K562 (cell line): ENCODE results near the gene AGR2. TPM values are rescaled to one million over a fixed set of nuclear protein-coding genes. Genes with fewer than 3 reads are reported as not detected.

Source experiments
- BRD4 ChIP-seq: fragments of 200-600 bp; sonication (generic); IDR thresholded peaks from 2 replicates; pipeline ENCODE4 v1.6.1; 2017; ENCODE audit warnings: inconsistent platforms
- C11orf30 ChIP-seq: fragments of 450-650 bp; IDR thresholded peaks from 2 replicates; pipeline ENCODE4 v1.6.1; 2016; ENCODE audit warnings: low read depth, mild to moderate bottlenecking
- CBFA2T3 ChIP-seq: fragments of 450-650 bp; IDR thresholded peaks from 2 replicates; pipeline ENCODE4 v1.6.1; 2017
- CBX2 ChIP-seq: fragments of 200-600 bp; sonication (generic); IDR thresholded peaks from one replicate; pipeline ENCODE4 v1.6.1; 2012; ENCODE audit warnings: mild to moderate bottlenecking, low read length, inconsistent platforms; ENCODE audit not compliant: insufficient read depth, poor library complexity, severe bottlenecking
- ESRRB ChIP-seq: fragments of 250-450 bp; sonication (Bioruptor Pico); IDR thresholded peaks from 2 replicates; pipeline ENCODE4 v1.5.0; 2020; ENCODE audit warnings: mild to moderate bottlenecking, moderate library complexity, borderline replicate concordance
- FOXA3 ChIP-seq, 2 experiments: fragments of 450-650 bp in 1 of 2; sonication (generic) in 1 of 2; formaldehyde crosslinking; IDR thresholded peaks in 1 of 2; conservative IDR thresholded peaks in 1 of 2; 2 replicates each; pipeline versions ENCODE4 v1.4.0 to v1.8.0; 2020 to 2022; ENCODE audit warnings: mild to moderate bottlenecking in 2 of 2, missing genetic modification reagents in 1 of 2
- KLF16 ChIP-seq: IDR thresholded peaks from 2 replicates; pipeline ENCODE4 v1.6.1; 2016; ENCODE audit warnings: antibody characterized with exemption
- MYBL2 ChIP-seq, 2 experiments: fragments of 450-650 bp in 1 of 2; sonication (generic) in 1 of 2; formaldehyde crosslinking in 1 of 2; IDR thresholded peaks; 2 replicates each; pipeline versions ENCODE4 v1.6.1 to v1.8.1; 2017 to 2022; ENCODE audit warnings: borderline replicate concordance in 1 of 2, inconsistent platforms in 1 of 2, low read depth in 1 of 2, mild to moderate bottlenecking in 1 of 2, missing genetic modification reagents in 1 of 2, moderate library complexity in 1 of 2
- NFIC ChIP-seq: fragments of 450-650 bp; IDR thresholded peaks from 2 replicates; pipeline ENCODE4 v1.6.1; 2017; ENCODE audit warnings: mild to moderate bottlenecking, inconsistent platforms
- POLR2A ChIP-seq: fragments of 450-650 bp; conservative IDR thresholded peaks from 2 replicates; pipeline ENCODE4 v1.6.1; 2016
- PTBP1 ChIP-seq: fragments of 200-400 bp; formaldehyde crosslinking; IDR thresholded peaks from 2 replicates; pipeline ENCODE4 v1.6.1; 2017; ENCODE audit warnings: low read depth, low read length
- SAFB ChIP-seq: fragments of 200-400 bp; formaldehyde crosslinking; IDR thresholded peaks from 2 replicates; pipeline ENCODE4 v1.6.1; 2017; ENCODE audit warnings: low read depth, low read length, borderline replicate concordance
- SNIP1 ChIP-seq: fragments of 450-650 bp; IDR thresholded peaks from 2 replicates; pipeline ENCODE4 v1.7.1; 2017; ENCODE audit warnings: low read depth, mild to moderate bottlenecking
- TFAM ChIP-seq: fragments of 250-450 bp; sonication (Bioruptor Pico); conservative IDR thresholded peaks from 2 replicates; pipeline ENCODE4 v1.5.0; 2021; ENCODE audit warnings: mild to moderate bottlenecking, moderate library complexity
- TOE1 ChIP-seq, 2 experiments: fragments of 450-650 bp in 1 of 2; sonication (generic) in 1 of 2; formaldehyde crosslinking in 1 of 2; IDR thresholded peaks; 2 replicates each; pipeline versions ENCODE4 v1.7.1 to v1.8.0; 2016 to 2022; ENCODE audit warnings: borderline replicate concordance in 2 of 2, mild to moderate bottlenecking in 2 of 2, antibody characterized with exemption in 1 of 2, inconsistent platforms in 1 of 2, low read depth in 1 of 2, missing genetic modification reagents in 1 of 2, moderate library complexity in 1 of 2
- ZKSCAN8 ChIP-seq: fragments of 200-800 bp; sonication (Bioruptor generic); IDR thresholded peaks from 2 replicates; pipeline ENCODE4 v1.6.1; 2016; ENCODE audit warnings: missing genetic modification characterization, missing compliant biosample characterization
- ZNF197 ChIP-seq: fragments of 200-800 bp; sonication (Bioruptor generic); IDR thresholded peaks from 2 replicates; pipeline ENCODE4 v1.6.1; 2016; ENCODE audit warnings: low read depth, missing genetic modification characterization, missing compliant biosample characterization
- ZNF408 ChIP-seq: fragments of 250-450 bp; sonication (Bioruptor Pico); IDR thresholded peaks from 2 replicates; pipeline ENCODE4 v1.4.0; 2020; ENCODE audit warnings: low read depth, mild to moderate bottlenecking, moderate library complexity
- polyA plus RNA-seq, 8 experiments: library from polyadenylated mRNA; depleted of rRNA in 4 of 8; stranded (reverse) in 5 of 8; unstranded in 3 of 8; fragments of >200 nt; fragmentation: Nextera tagmentation in 2 of 8; fragmentation: Illumina TruSeq in 1 of 8; extraction: Ambion mirVana in 2 of 8; extraction: Trizol in 1 of 8; gene quantifications; 2 replicates each; pipeline versions ENCODE4 v1.2.1 to v1.2.3, GENCODE V29; 2011 to 2014; ENCODE audit warnings: inconsistent platforms in 1 of 8, missing spikeins in 1 of 8
- total RNA-seq, 7 experiments: library from RNA; depleted of rRNA in 6 of 7; stranded (reverse); fragments of >200 nt in 6 of 7; fragmentation: Illumina TruSeq in 2 of 7; extraction: Trizol in 2 of 7; gene quantifications; 2 replicates each; pipeline versions ENCODE4 v1.2.1 to v1.2.3, GENCODE V29; 2011 to 2021; ENCODE audit warnings: low replicate concordance in 1 of 7
- TF ChIP-seq, protein P1 (sequence below): fragments of 450-650 bp; formaldehyde crosslinking; IDR thresholded peaks from 2 replicates; pipeline ENCODE4 v1.4.0; 2022; ENCODE audit warnings: mild to moderate bottlenecking, moderate library complexity
- TF ChIP-seq, protein P2 (sequence below): fragments of 450-650 bp; IDR thresholded peaks from 2 replicates; pipeline ENCODE4 v1.6.1; 2016; ENCODE audit warnings: low read depth, mild to moderate bottlenecking, moderate library complexity
- TF ChIP-seq, protein P3 (sequence below): fragments of 450-650 bp; IDR thresholded peaks from 2 replicates; pipeline ENCODE4 v1.6.1; 2018; ENCODE audit not compliant: partially characterized antibody

Gene AGR2
- total and polyA plus RNA-seq, 9 of the 15 experiments (the other 6 are each of a cell fraction or from before 2014, with no cell fraction given) = 0.66 TPM; not detected in 8

DNA sequence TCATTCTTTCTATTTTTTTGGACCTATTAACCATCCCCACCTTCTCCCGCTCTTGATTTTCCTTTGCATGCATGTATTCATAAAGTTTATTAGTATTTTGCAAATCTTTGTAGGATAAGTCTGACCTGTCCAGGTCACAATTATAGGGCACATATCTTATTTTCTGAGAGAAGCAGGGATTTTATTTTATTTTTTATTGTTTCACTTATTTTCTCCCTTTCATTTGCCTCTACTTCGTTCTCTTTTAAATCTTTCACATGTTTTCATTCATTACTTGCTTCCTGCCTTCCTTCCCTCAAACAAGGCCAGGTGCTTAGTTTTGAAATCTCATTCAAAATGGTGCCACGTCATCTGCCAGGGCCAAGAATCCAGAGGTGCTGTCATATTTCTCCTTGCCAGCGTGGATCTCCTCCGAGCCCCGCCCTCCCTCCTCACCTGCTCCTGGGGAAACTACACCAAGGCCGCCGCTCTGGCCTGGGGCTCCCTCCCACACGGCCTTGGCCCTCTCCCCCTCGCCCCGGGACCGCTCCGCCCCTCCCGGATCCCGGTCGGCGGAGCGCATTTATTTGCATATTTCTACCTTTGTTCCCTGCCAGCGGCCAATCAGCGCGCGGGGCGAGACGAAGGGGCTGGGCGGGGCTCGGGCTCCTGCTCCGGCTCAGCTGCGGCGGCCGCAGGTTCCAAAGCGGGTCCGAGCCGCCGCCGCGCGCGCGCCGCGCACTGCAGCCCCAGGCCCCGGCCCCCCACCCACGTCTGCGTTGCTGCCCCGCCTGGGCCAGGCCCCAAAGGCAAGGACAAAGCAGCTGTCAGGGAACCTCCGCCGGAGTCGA is 51.5 kb downstream of the AGR2 start, which contains the start of gene TSPAN13 (continued):
- TF ChIP-seq TOE1 (IDR thresholded peaks at IDR 0.05; ENCODE audit: borderline replicate concordance) (no peak), TOE1 (CRISPR knock-in tag; IDR thresholded peaks at IDR 0.05; ENCODE audit: borderline replicate concordance, low read depth) (no peak), BRD4 (no peak), PTBP1 (no peak), SNIP1 (no peak), MYBL2 (IDR thresholded peaks at IDR 0.05; ENCODE audit: low read depth) (peak; percentile 71), MYBL2 (CRISPR knock-in tag; IDR thresholded peaks at IDR 0.05; ENCODE audit: borderline replicate concordance) (no peak), ZNF408 (CRISPR knock-in tag) (no peak), C11orf30 (no peak), ZNF197 (CRISPR knock-in tag) (no peak), CBFA2T3 (no peak), FOXA3 (CRISPR knock-in tag; conservative IDR thresholded peaks at IDR 0.05 in 1 of 2, IDR thresholded peaks at IDR 0.05 in 1 of 2) (no peak), ESRRB (CRISPR knock-in tag) (no peak), NFIC (no peak), POLR2A (peak; percentile 51; the same call in 1 of the 2 replicates), ZKSCAN8 (CRISPR knock-in tag) (no peak), TFAM (CRISPR knock-in tag) (no peak), SAFB (no peak), CBX2 (no peak), KLF16 (no peak)
- TF ChIP-seq, protein P1, sequence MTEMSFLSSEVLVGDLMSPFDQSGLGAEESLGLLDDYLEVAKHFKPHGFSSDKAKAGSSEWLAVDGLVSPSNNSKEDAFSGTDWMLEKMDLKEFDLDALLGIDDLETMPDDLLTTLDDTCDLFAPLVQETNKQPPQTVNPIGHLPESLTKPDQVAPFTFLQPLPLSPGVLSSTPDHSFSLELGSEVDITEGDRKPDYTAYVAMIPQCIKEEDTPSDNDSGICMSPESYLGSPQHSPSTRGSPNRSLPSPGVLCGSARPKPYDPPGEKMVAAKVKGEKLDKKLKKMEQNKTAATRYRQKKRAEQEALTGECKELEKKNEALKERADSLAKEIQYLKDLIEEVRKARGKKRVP (CRISPR knock-in tag) = no peak
- TF ChIP-seq, protein P2, sequence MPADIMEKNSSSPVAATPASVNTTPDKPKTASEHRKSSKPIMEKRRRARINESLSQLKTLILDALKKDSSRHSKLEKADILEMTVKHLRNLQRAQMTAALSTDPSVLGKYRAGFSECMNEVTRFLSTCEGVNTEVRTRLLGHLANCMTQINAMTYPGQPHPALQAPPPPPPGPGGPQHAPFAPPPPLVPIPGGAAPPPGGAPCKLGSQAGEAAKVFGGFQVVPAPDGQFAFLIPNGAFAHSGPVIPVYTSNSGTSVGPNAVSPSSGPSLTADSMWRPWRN = no peak
- TF ChIP-seq, protein P3, sequence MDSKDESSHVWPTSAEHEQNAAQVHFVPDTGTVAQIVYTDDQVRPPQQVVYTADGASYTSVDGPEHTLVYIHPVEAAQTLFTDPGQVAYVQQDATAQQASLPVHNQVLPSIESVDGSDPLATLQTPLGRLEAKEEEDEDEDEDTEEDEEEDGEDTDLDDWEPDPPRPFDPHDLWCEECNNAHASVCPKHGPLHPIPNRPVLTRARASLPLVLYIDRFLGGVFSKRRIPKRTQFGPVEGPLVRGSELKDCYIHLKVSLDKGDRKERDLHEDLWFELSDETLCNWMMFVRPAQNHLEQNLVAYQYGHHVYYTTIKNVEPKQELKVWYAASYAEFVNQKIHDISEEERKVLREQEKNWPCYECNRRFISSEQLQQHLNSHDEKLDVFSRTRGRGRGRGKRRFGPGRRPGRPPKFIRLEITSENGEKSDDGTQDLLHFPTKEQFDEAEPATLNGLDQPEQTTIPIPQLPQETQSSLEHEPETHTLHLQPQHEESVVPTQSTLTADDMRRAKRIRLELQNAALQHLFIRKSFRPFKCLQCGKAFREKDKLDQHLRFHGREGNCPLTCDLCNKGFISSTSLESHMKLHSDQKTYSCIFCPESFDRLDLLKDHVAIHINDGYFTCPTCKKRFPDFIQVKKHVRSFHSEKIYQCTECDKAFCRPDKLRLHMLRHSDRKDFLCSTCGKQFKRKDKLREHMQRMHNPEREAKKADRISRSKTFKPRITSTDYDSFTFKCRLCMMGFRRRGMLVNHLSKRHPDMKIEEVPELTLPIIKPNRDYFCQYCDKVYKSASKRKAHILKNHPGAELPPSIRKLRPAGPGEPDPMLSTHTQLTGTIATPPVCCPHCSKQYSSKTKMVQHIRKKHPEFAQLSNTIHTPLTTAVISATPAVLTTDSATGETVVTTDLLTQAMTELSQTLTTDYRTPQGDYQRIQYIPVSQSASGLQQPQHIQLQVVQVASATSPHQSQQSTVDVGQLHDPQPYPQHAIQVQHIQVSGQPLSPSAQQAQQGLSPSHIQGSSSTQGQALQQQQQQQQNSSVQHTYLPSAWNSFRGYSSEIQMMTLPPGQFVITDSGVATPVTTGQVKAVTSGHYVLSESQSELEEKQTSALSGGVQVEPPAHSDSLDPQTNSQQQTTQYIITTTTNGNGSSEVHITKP = no peak
